Uterus (tissue), 4 donors: ENCODE data around the gene PPFIBP1. TPM values are rescaled to one million over a fixed set of nuclear protein-coding genes. Genes with fewer than 3 reads are reported as not detected.
A peak's percentile ranks its signal among the peaks of the same experiment; 100 is the strongest.
"Not testable (repeated sequence)": the region's sequence is repeated elsewhere in the genome, so short reads cannot be mapped to it uniquely, and the experiment has no call there.

Source experiments
- DNase-seq, 2 donors: peaks; one replicate each; pipeline ENCODE4 v3.0.0-alpha.2; 2019 to 2020
- H3K27ac ChIP-seq, 2 donors: fragments of 200-600 bp; sonication (generic); 1 replicate in 1 of 2; 2 replicates in 1 of 2; pipeline ENCODE4 v1.5.1; 2016 to 2018
- H3K27me3 ChIP-seq, 2 donors: fragments of 200-600 bp; sonication (generic); one replicate each; pipeline ENCODE4 v1.5.1; 2018 to 2019; ENCODE audit warnings: control low read depth in 1 of 2
- H3K36me3 ChIP-seq, 2 donors: fragments of 200-600 bp; sonication (generic); one replicate each; pipeline ENCODE4 v1.5.1; 2019; ENCODE audit warnings: control low read depth in 1 of 2
- H3K4me1 ChIP-seq, 2 donors: fragments of 200-600 bp; sonication (generic); one replicate each; pipeline ENCODE4 v1.5.1; 2018 to 2019; ENCODE audit warnings: control low read depth in 1 of 2
- H3K4me3 ChIP-seq, 2 donors: fragments of 200-600 bp; sonication (generic); 1 replicate in 1 of 2; 2 replicates in 1 of 2; pipeline ENCODE4 v1.5.1; 2018 to 2019; ENCODE audit warnings: mild to moderate bottlenecking in 1 of 2
- H3K9me3 ChIP-seq, 2 donors: fragments of 200-600 bp; sonication (generic); one replicate each; pipeline ENCODE4 v1.5.1; 2019; ENCODE audit warnings: control low read depth in 1 of 2
- CTCF ChIP-seq, 4 experiments: fragments of 200-600 bp in 2 of 4; fragments of 450-650 bp in 2 of 4; sonication (generic) in 2 of 4; IDR thresholded peaks; one replicate each; pipeline ENCODE4 v1.5.1; 2016 to 2019; ENCODE audit warnings: antibody characterized with exemption in 4 of 4, mild to moderate bottlenecking in 2 of 4, moderate library complexity in 1 of 4
- POLR2A ChIP-seq, 2 donors: fragments of 450-650 bp; IDR thresholded peaks; one replicate each; pipeline ENCODE4 v1.6.1; 2016; ENCODE audit warnings: antibody characterized with exemption in 2 of 2, mild to moderate bottlenecking in 1 of 2, moderate library complexity in 1 of 2
- intact Hi-C: fragments of 100-400 bp; cut with DNase I; formaldehyde crosslinking; loops from one replicate; pipeline ENCODE4 v1.15.1; 2023; ENCODE audit warnings: low total_unique reads
- total RNA-seq, 4 donors: library from RNA; depleted of rRNA in 3 of 4; stranded (reverse); fragments of >200 nt in 3 of 4; gene quantifications; one replicate each; pipeline versions ENCODE4 v1.1.0 to v1.2.4, GENCODE V29; 2014 to 2023
- donor health status: DM: yes; HTN: yes; CAD: no.

Gene PPFIBP1
- total RNA-seq, 4 donors from 2014 or later: 43.8 to 139 (median 82.7) TPM

GRCh38 chr12:27733052-27733656, 209.1 kb downstream of the PPFIBP1 start:
- DNase-seq: peak in 1 of 2 donors; percentile 37
- TF ChIP-seq POLR2A (IDR thresholded peaks at IDR 0.05) (no peak), CTCF (IDR thresholded peaks at IDR 0.05) (peak; percentile 74 to 83 (median 76))
- H3K9me3 ChIP-seq: no peaks in the 10 kb centered on the region
- intact Hi-C loops: no loop called here
- H3K27ac ChIP-seq: no peak overlapping the region
- H3K4me1 ChIP-seq: no peaks in the 10 kb centered on the region
- H3K36me3 ChIP-seq: no peaks in the 10 kb centered on the region
- no peak overlapping the region for H3K4me3 ChIP-seq
- H3K27me3 ChIP-seq: no peaks in the 10 kb centered on the region

DNA sequence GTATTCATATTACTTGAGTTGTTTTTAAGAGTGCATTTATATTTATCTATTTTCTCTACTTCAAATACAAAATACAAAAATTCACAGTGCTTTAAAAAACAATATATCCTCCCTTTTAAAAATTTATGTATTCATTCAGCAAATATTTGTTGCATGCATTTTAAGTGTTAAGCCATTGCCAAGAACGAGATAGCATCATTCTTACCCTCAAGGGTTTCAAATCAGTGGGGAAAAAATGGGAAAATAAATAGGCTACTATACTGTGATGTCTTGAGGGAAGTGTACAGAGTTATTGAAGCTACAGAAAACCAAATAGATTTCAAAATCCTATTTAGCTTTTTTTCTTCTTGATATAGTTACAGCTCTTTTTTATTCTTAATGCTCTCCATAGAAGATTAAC, 209.8 kb downstream of the PPFIBP1 start:
- TF ChIP-seq POLR2A (IDR thresholded peaks at IDR 0.05) (no peak), CTCF (IDR thresholded peaks at IDR 0.05) (no peak)
- DNase-seq: no peak
- Histone ChIP-seq H3K4me1 (no peaks in the 10 kb centered on the region), H3K36me3 (no peaks in the 10 kb centered on the region), H3K27ac (no peak overlapping the region), H3K9me3 (no peaks in the 10 kb centered on the region), H3K4me3 (no peak overlapping the region), H3K27me3 (no peaks in the 10 kb centered on the region)
- intact Hi-C loops: no loop called here

DNA sequence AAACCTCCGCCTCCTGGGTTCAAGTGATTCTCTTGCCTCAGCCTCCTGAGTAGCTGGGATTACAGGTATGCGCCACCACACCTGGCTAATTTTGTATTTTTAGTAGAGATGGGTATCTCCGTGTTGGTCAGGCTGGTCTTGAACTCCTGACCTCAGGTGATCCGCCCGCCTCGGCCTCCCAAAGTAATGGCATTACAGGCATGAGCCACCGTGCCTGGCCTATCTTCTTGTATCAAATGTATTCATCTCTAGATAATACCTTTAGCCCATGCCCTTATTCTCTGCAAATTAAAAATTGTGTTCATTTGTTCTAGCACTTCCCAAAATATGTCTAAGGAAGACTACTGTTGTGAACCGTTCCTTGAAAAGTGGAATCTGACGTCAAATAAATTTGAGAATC, 210.3 kb downstream of the PPFIBP1 start:
- H3K4me1 ChIP-seq, H3K27me3 ChIP-seq, H3K36me3 ChIP-seq, H3K27ac ChIP-seq, H3K9me3 ChIP-seq, H3K4me3 ChIP-seq, intact Hi-C loops, DNase-seq: not testable (repeated sequence)

- TF ChIP-seq CTCF (IDR thresholded peaks at IDR 0.05): no peak
- TF ChIP-seq POLR2A (IDR thresholded peaks at IDR 0.05): no peak
- H3K4me1 ChIP-seq: peaks cover 0 to 4% of the 10 kb centered on the region in 2 donors
- DNase-seq: no peak
- intact Hi-C loops: loop anchor here (10.0 kb wide), 1 partner anchor 81 kb away; no protein-coding TSS in a partner anchor
- H3K27me3 ChIP-seq: no peaks in the 10 kb centered on the region
- no peak overlapping the region for H3K4me3 ChIP-seq
- no peaks in the 10 kb centered on the region for H3K9me3 ChIP-seq
- no peaks in the 10 kb centered on the region for H3K36me3 ChIP-seq
- H3K27ac ChIP-seq: no peak overlapping the region
Measured at GRCh38 chr12:27743601-27744000, 219.6 kb downstream of the PPFIBP1 start.

Other genes with a start within 250 kb of the PPFIBP1 start
- 1 to 10 TPM in 2 of 4 donors, under 1 TPM in 2; under 0.01 to 6.3 (median 1.5) TPM for gene BMAL2, start 191.4 kb upstream of the PPFIBP1 start, total RNA-seq
- gene SMCO2, start 77.5 kb upstream of the PPFIBP1 start, total RNA-seq: not detected
- 1 to 10 TPM in 2 of 4 donors, under 1 TPM in 1, not detected in 1; 0.29 to 1.9 (median 1.4) TPM for gene REP15, start 172.2 kb downstream of the PPFIBP1 start, total RNA-seq
- gene MRPS35, start 186.6 kb downstream of the PPFIBP1 start, total RNA-seq: 10 to 100 TPM; 40.9 to 66.9 (median 55.9) TPM